WI38 (cell line): ENCODE results near the gene DCLK1.

ENCODE experiments used
- H3K4me3 ChIP-seq: 2 replicates; pipeline ENCODE4 v1.5.1; 2011; ENCODE audit warnings: low read depth, mild to moderate bottlenecking, control low read depth, low read length
- CTCF ChIP-seq: IDR thresholded peaks from 2 replicates; pipeline ENCODE4 v1.5.1; 2012; ENCODE audit warnings: low read depth, mild to moderate bottlenecking, control low read depth, low read length

The DCLK1 gene

DNA sequence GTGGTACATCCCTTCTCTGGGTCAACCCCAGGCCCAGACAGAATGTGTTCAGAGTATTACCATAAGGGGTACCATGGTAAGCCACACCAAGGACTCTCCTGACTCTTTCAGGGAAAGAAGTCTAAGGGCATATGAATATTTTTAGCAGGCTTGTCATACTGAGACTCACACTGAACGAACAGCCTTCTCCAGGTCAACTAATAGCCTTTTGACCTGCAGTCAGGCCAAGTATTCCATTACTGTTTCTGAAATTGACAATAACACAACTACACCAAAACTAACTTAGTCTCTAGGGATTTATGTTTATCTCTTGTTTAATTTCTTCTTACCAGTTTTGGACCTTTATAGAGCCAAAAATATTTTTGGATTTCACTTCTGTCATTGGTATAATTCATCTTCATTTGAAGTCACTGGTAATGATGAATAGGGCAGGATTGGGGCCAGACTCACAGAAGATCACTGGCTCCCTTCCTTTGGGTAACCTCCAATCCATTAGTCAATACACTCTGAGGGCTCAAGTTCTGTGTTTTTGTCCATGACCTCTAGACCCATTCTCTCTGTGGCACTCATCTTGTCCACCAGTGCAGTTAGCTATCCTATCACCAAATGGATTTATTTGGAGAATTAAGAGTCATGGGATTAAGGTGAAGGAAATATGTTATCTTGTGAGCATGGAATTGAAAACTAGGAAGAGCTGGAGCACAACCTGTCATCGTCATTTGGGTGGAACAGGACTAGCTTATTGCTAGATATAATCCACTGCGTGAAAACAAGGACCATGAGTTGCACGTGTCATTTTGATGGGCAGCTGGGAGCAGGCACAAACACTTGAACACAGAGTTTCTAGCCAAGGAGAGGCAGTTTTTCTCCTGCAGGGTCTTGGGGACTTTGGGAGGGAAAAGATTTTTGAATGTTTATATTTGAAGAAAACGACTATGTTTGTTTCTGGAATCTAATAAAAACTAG, 313.3 kb downstream of the DCLK1 start:
- TF ChIP-seq CTCF: no peak
- H3K4me3 ChIP-seq: no peak overlapping the region

DNA sequence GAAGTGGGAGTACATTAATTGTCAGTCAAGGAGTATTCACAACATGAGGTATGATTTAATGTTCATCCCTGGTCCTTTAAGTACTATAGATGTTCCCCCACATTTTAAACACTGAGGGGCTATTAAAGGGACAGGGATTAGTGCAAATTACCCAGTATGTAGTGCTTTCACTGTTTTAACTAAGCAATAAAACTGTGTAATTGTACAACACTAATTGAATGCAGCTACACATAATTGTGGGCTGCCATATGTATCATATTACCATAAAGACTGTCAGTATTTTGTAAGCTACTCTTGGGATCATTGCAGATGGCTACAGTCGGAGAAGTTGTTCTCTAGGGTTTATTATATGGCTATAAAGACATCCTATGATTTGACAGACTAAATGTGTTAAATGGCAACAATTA, 316.6 kb downstream of the DCLK1 start:
- no peak for TF ChIP-seq CTCF
- no peak overlapping the region for H3K4me3 ChIP-seq

DNA sequence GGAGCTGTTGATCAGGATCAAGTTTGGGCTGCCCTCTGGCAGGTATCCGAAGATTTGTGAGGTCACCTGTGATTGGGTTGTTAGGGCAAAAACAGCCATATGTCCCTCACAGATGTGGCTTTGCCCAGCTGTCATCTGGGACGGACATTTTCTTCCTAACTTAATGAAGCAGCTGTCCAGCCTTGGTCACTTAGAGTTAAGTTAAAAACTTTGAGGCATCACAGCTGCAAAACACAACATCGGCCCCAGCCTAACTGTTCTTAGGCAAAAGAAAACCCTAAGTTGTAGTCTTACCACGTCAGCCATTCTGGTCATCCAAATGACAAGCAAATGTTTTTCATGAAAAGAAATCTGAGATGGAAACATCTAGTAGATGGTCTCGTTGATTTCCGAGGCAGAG, 318.4 kb downstream of the DCLK1 start:
- H3K4me3 ChIP-seq: no peak overlapping the region
- TF ChIP-seq CTCF: no peak

GRCh38 chr13:35810321-35810720, 320.9 kb downstream of the DCLK1 start:
- no peak overlapping the region for H3K4me3 ChIP-seq
- no peak for TF ChIP-seq CTCF

DNA sequence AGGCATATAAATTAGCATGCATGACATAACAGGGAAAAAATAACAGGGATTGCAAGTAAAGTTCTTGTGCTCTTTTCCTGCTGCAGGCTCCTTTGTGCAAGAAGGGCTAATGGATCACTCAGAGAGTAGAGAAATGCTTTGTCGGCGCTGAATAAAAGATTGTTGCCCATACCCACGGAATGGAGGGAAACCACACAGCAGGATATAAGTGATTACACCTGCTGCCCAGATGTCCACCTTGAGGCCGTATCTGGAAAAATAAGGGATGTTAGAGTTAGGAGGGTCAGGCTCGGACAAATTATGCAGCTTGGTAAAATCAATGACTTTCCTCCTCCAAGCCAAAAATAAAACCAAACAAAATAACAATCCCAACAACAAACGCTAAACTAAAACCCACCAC, 322.3 kb downstream of the DCLK1 start:
- no peak for TF ChIP-seq CTCF
- no peak overlapping the region for H3K4me3 ChIP-seq

DNA sequence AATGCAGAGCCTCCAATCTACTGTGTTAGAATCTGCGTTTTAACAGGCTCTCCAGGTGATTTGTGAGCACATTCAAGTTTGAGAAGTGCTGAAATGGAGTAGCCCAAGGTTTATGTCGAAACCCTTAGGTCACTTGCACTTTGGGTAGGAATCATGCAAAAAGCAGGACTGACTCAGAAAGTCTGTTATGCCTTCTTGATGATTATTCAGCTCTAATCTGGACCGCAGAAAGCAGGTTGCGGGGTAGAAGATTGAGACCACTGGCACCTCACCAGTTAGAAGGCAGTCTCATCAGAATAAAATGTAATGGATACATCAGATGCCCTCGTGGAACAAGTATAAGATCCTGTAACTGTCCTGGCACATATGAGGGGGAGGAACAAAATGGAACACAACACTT, 326.3 kb downstream of the DCLK1 start:
- H3K4me3 ChIP-seq: no peak overlapping the region
- TF ChIP-seq CTCF: no peak

DNA sequence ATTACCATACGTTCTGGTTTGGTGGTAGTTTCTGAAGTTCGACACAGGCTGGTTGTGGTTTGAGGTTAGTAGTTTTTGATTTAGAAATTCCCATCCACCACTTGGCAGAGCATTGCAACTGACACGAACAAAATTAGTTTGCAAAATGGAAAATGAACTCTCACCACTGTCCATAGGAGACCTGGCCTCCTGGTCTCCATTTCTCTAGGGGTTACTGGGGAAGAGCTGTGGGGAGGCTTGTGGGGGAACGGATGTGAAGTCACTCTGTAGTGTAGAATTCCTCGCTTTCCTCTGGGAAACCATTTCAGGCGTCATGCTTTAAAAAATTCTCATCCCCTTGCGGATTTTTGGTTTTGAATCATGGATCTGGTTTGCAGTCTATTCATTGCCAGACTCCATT, 333.2 kb downstream of the DCLK1 start:
- H3K4me3 ChIP-seq: no peak overlapping the region
- TF ChIP-seq CTCF: no peak
